HG02610 (cell line): ENCODE data around the gene ASTN1.

Experiments used
- ATAC-seq: cut with Tn5 transposase; IDR thresholded peaks from one replicate; pipeline ENCODE4 v1.9.1; 2021; ENCODE audit warnings: mild to moderate bottlenecking, moderate library complexity; ENCODE audit not compliant: unreplicated experiment

The ASTN1 gene

DNA sequence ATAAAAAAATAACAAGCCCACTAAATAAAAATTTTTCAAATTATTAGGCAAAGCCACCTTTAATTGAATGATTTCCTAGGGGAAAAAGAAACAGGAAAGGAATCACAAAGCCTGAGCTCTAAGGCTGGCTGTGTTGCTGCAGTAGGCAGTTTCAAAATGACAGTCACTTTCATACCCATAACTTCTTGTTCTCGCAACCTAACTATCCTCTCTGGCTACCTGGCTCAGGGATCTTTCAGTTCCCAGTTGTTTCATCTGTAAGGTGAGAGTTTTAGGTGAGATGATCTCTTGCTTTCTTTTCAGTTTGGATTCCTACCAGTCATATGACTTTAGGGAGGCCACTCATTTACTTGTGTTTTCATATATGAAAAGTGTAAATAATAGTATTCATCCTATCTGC is 226.1 kb downstream of the ASTN1 start:
- ATAC-seq, result peak; percentile 70

DNA sequence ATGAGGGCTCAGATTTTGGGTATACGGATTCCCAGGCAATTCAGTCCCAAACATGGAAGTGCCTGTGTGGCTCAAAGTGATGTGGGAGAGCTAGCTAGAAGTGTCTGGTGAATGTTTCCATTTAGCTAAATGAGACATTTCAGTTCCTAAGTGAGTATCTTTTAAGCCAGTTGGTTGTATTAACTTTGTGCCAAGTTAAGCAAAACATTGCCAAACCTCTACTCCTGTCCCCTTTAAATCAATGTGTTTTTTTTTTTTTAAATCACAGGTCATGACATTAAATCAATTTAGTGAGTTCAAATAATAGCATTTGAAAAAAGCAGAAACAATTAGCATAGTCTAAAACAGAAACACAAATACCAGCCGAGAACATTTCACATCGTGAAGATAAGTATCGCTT is 230.1 kb downstream of the ASTN1 start:
- no peak for ATAC-seq

- no peak for ATAC-seq
These were observed 232.1 kb downstream of the ASTN1 start for GRCh38 chr1:176932114-176933104.

DNA sequence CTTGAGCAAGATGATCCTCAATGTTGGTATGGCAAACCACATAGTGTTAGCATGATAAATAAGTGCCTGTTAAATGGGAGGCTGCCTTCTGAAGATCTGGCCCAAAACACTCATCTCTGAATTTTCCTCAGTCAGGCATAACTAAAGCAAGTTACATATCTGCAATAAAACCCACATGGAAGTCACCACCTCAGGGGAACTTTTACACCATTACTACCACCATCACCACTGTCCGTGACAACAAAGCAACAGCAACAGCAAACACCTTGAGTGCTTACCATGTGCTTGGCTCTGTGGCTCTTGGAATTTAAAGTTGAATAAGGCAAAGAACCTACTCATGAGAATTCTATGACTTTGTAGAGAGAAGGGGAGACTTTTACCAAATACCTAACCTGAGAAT is 233.0 kb downstream of the ASTN1 start:
- no peak for ATAC-seq

DNA sequence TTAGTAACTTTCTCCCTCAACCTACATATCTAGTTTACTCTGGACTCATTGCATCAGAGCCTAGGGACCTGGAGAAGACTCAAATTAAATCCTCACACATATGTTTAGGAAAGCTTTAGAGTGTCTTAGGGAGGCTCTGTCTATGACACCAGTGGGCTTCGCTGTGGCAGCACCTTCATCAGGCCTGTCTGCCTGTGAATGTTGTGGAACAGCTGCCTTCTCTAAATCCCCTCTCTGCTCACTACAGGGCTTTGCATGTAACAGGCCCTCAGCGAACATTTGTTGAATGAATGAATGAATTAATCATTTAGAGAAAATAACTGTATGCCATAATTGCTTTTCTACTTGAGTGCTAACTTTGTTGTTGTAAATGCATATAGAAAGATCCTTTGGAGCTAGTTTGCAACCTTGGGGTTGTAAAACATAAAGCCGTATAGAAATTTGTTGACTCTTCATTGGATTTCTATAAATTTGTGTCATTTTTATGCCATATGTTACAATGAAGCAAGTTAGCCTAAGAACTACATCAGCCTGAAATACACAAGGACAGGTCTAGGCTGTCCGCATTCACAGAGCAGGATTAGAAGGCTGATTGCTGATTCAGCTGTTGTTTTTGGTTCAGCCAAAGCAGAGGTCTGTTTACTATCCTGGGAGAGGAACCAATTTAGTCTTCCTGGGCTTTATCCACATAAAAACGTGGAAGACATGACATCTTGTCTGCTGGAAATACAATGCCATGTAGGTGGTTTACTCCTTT is 238.0 kb downstream of the ASTN1 start:
- ATAC-seq, result no peak

DNA sequence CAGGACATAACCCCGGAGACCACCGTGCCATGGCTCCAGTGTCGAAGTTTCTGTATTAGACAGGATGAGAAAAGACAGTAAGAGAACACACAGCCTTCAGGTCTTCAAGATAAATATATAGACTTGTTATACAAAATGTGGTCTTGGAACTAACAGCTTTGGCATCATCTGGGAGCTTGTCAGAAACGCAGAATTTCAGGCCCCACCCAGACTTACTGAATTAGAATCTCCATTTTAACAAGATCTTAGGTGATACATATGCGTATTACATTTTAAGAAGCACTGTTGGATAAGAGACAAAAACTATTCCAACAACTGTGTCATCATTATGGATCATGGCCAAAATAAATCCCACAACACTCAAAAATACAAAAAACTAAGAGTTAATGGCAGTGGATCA is 239.3 kb downstream of the ASTN1 start:
- ATAC-seq, result no peak

DNA sequence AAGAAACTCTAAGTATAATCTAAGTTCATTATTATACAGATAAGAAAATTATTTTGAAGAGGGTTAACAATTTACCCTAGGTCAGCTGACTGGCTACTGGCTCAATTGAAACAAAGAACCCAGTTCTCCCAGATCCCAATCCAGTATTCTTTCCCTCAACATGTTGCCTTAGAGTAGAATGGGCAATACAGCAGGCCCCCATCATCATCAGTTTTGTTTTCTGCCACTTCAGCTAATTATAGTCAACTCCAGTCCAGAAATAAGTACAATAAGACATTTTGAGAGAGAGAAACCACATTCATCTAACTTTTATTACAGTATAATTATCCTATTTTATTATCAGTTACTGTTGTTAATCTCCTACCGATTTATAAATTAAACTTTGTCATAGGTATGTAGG is 241.2 kb downstream of the ASTN1 start:
- no peak for ATAC-seq

- no peak for ATAC-seq
These were observed 244.8 kb downstream of the ASTN1 start for GRCh38 chr1:176919386-176920378.

GRCh38 chr1:176905648-176906047 is 258.9 kb downstream of the ASTN1 start:
- no peak for ATAC-seq

GRCh38 chr1:176904057-176904751 is 260.3 kb downstream of the ASTN1 start:
- no peak for ATAC-seq

DNA sequence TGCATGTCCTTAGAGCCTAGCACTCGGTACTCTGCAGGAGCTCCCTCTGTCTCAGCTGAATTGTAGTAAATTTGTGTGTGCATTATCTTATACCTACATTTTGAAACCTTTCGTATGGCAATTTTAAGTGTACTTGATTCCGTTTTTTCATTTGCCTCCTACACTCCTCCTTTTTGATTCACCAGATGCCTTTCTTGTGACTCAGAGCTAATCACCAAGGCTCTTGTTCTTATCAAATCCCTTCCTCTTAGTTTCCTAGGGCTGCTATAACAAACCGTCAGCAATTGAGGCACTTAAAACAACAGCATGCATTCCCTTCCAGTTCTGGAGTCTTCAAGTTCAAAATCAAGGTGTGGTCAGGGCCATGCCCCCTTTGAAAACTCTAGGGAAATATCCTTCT is 261.0 kb downstream of the ASTN1 start:
- no peak for ATAC-seq

DNA sequence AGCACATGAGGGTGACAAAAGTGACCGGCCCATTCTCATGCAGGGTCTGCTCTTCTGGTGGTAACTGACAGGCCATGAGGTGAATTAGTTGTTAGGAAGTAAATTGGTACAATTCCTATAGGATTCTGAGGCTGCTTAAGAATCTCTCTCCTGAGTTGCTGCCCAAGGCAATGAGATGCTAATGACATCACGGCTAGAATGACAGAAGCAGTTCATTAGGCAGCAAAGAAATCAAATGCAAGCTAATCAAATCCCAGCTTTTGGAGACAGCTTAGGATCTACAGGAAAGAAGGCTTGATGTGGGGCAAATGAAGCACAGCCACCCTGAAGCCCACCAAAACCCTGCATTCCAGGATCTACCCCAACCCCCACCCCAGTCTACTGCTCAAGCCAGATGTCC is 265.2 kb downstream of the ASTN1 start:
- ATAC-seq, result no peak

DNA sequence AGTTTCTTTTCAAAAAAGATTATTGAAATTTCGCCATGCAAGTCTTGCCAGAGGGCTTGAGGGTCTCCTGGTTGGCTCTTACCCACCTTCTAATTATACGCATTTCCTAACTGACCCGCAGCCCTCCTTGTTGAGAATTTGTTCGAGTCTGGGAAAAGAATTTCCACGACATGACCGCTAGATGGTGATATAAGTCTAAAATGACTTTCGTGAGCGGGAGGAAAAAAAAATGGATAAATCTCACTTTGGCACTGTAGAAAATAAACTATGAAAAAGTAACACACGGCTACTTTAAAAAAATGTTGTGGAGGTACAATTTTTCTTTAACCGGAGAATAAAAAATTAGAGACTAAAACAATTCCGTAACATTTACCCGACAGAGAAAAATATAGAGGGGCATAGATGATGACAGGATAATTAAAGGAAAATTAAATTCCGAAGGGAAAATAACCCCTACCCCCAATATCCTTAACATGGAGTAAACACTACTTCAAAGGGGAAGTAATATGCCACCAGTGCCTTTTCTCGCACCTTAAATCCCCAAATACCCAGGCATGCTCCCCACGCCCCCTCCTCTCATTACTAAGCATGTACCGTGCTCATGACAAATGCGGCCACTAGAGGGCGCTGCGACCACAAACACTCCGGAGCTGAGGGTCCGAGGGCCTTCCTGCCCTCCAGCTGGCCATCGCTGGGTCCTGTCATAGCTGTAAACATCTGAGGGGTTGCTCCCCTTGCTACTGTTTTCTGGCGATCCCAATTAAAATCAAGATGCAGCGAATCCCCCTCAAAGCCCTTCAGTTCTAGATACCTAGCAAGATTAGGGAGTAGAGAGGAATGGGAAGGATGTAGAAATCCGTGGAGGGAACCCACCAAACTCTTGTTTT is 266.9 kb downstream of the ASTN1 start:
- no peak for ATAC-seq

DNA sequence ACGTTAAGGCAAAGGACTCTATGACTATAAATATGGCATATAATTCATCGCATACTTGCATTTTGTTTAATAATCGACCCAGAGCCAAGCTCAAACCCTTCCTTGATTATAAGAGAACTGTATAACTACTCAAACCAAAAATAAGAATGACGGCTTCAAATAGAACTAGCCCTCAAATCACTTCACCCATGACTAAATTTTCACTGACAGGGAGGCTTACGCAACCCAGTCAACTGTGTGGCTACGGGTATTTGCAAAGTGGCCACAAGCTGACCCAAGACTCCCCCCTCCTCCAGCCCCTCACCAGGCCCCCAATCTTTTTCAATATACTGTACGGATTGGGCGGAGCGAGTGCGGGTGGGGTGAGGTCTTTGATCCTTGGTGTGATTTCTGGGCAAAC is 268.3 kb downstream of the ASTN1 start:
- no peak for ATAC-seq

- ATAC-seq, result no peak
These were observed 270.1 kb downstream of the ASTN1 start for GRCh38 chr1:176894450-176894849.

DNA sequence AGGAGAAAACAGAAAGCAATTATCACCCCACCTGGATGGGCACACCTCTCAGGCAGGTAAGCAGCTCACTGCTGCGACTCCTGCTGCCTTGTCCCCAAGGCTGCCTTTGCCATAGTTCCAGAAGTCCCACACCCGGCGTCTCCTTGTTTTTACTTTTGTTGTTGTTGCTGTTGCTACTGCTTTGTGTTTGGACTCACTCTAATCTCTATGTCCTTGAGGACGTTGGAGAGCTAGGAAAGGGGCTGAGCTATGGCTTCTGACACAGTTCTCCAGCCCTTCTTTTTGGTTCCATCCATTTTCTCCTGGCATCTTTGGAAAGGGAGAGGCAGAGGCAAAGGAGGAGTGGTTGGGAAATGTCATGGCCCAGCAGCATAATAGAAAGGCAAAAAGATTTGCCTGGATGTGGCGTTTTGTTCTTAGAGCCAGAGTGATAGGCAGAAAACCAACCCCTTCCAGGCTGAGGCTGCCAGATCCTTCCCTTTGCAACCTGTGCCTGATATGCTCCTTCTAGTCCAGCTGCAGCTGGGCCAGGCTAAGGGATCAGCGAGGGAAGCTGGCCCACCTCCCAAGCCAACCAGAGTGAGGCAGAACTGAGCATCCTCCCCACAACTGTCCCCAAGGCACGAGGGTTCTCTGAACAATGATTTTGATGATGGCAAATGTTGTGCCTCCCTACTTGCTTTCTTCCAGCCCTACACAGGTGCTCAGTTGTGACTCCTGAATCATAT is 270.7 kb downstream of the ASTN1 start:
- ATAC-seq, result no peak

GRCh38 chr1:176888471-176889032 is 276.0 kb downstream of the ASTN1 start:
- ATAC-seq, result no peak

DNA sequence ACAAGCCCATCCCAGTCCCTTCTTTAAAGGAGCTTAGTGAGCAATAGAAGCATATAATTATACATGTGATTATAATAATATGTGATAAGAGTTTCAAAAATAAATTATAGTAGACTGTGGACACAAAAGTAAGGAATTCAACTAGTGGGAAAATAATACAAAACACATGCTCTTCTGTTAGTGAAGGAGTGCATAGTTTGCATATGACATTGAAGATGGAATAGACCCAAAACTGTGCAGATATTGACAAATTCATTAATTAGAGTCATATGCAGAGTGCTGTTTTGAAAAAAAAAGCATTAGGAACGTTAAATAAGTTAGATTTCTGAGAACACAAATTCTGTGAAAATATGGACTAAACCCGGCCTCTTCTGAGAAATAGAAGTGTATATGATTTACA is 278.8 kb downstream of the ASTN1 start:
- ATAC-seq, result no peak
